ENCODE data around the gene CPLX1.

The CPLX1 gene

GRCh38 chr4:832536-832935 is 6.6 kb upstream of the CPLX1 start:
- no peak for DNase-seq (ENCODE audit: low read depth, low spot score)

DNA sequence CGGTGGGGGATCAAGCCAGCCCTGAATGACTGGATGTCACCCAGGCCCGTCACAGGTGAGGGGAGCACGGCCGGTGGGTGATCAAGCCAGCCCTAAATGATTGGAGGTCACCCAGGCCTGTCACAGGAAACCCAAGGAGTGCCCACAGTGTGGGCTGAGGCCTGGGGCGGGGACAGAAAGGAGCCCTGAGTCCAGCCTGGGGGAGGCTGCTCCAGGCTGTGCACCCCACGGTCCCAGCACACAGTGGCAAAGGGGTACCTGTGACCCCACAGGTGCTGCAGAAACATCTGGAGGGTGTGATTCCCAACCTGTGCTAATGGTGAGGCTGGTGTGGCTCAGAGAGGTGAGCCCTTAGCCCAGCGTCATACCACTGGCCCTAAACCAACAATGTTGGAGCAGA is 6.2 kb upstream of the CPLX1 start:
- no peak for DNase-seq (ENCODE audit: low read depth, low spot score)

DNA sequence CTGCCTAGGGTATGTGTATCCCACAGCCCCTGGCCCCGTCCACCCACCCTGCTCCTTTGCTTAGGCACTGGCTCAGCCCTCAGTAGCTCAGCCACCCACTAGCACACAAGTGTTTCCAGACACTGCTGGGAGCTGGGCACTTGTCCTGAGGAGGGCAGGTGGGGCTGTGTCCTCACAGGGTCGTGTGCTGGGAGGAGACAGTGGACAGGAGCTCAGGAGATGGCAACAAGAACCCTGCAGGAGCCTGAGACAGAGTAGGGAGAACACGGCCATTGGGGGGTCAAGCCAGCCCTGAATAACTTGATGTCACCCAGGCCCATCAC is 5.5 kb upstream of the CPLX1 start:
- DNase-seq (ENCODE audit: low read depth, low spot score) = no peak

DNA sequence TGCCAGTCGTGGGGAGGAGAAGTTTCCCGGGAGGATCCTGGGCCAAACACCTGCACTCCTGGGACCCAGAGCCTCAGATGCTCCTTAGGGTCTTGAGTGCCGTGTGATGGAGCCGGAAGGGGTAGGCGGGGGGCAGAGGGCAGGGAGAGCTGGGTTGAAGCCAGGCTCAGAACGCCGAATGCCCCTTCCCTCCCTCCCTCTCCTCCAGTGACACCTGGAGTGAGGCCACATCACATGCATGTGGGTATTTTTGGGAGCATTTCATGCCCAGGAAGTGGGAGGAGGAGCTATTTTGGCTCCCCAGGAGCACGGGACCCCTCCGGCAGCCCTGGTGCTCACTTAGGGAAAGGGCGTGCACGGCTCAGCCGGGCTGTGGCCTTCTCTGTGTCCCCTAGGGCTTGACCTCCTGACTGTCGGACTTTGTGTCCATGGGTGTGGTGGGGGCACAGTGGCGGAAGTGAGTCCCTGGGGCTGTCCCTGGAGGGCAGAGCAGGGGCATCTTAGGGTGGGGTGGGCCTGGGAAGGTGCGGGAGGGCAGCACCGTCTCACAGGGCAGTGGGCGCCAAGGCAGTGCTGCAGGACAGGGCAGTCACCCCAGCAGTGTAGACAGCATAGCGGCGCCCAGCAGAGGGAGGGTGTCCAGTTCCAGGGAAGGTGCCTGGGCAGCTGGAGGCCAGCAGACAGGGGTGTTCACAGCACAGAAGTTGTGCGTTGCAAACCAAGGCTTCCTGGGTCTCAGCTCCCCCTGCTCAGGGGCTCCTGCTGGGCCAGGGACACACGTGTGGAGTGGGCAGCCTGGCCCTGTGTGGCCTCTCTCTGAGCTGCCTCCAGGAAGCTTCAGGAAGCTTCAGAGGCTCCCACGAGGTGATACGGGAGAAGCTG is 4.9 kb upstream of the CPLX1 start:
- no peak for DNase-seq (ENCODE audit: low read depth, low spot score)

DNA sequence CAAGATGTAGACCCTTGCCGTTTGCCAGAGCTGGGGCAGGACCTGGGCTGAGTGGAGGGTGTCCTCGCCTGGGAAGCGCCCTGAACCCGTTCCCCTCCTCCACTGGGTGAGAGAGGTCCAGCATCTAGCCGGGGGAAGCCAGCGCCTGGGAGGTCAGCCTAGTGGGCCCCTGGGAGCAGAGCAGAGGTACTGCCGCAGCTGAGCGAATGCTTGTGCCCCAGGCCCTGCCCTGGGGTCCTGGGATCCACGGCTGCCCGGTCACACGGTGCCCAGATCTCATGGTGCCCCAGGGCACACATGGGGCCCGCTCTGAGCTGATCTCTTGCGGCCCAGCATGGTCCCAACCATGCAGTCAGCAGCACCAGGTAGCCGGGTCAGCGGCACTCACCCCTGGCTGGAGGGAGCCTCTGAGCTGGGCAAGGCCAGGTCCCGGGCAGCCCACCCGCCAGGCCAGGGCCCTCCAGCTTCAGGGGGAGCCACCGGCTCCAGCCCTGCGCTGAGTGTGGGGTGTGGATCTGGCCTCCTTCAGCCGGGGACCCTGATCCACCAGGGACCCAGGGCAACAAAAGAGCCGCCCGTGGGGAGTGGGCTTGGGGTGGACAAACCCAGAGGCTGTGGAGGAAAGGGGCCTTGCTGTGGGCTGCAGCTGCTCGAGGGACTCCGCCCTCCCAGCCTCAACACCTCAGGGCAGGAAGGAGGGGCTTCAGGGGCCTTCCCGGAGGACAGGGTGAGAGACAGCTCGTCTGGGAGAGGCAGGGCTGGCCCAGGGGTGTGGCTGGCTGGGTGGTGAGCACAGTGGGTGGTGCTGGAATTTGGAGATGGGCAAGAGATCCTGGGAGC is 4.1 kb upstream of the CPLX1 start:
- DNase-seq (ENCODE audit: low read depth, low spot score) = no peak

GRCh38 chr4:829291-829690 is 3.4 kb upstream of the CPLX1 start:
- no peak for DNase-seq (ENCODE audit: low read depth, low spot score)

DNA sequence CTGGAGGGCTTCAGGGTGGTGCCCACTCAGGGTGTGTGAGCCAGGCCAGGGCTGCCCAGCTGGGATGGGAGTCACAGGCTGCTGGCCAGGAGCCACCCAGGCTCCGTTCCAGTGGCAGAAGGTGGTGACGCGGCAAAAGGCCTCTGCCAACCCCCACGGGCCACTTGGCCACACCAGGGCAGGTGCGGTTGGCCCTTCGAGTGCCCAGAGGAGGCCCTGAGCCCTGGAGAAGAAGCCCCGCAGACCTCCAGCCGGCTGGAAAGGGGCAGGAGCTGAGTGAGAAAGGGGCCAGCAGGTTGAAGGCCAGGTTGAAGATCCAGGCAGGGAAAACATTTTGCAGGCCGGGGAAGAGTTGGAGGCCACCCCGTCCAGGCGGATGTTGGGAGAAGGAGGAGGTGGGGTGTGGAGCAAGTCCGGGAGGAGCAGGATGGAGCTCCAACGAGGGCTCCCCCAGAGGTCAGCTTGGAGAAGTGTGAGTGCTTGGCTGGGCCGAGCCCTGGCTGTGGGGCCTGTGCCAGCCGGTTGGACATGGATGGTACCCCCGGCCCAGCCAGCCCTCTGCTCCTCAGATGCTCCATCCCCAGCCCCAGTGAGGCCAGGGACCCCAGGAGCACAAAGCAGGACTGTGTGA is 2.8 kb upstream of the CPLX1 start:
- no peak for DNase-seq (ENCODE audit: low read depth, low spot score)

GRCh38 chr4:827209-828081 is 1.5 kb upstream of the CPLX1 start:
- DNase-seq (ENCODE audit: low read depth, low spot score) = no peak

GRCh38 chr4:826508-827208 is 729 bp upstream of the CPLX1 start:
- DNase-seq (ENCODE audit: low read depth, low spot score) = no peak

DNA sequence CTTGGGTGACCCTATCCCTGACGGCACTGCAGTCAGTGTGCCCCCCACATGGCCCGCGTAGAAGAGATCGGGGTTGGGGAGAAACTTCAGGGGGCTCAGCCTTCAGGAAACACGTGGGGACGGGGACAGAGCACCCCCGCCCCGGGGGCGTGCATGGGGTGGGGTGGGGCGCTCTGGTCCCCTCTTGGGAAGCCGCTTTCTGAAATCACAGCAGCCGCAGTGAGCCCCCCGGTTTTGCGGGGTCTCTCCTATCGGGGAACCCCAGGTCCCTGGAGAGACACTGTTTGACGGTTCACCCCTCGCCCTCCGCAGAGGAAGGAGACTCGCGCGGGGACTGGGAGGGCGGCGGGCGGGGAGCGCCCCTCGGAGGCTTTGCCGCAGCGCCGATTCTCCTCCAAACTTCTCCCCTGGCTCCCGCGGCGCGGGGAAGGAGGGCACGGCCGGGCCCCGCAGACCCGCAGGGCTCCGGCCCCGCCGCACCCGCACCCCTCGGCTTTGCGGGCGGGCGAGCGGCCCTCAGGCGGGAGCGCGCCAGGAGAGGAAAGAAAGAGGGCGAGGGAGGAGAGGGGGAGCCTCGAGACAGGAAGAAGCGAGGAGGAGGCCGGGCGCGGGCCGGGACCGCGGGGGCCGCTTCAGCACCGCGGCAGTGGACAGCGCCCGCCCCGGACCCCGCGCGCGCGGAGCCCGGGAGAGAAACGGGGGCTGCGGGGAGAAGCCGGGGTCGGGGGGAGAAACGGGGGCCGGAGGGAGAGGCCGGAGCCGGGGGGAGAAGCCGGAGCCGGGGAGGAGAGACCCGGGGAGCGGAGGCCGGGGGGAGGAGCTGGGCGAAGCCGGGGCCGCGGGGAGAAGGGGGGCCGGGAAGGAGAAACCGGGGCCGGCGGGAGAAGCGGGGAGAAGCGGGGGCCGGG is 612 bp downstream of the CPLX1 start:
- DNase-seq (ENCODE audit: low read depth, low spot score) = no peak

- DNase-seq (ENCODE audit: low read depth, low spot score) = no peak
Observed at GRCh38 chr4:824461-825062, 1.4 kb downstream of the CPLX1 start.

DNA sequence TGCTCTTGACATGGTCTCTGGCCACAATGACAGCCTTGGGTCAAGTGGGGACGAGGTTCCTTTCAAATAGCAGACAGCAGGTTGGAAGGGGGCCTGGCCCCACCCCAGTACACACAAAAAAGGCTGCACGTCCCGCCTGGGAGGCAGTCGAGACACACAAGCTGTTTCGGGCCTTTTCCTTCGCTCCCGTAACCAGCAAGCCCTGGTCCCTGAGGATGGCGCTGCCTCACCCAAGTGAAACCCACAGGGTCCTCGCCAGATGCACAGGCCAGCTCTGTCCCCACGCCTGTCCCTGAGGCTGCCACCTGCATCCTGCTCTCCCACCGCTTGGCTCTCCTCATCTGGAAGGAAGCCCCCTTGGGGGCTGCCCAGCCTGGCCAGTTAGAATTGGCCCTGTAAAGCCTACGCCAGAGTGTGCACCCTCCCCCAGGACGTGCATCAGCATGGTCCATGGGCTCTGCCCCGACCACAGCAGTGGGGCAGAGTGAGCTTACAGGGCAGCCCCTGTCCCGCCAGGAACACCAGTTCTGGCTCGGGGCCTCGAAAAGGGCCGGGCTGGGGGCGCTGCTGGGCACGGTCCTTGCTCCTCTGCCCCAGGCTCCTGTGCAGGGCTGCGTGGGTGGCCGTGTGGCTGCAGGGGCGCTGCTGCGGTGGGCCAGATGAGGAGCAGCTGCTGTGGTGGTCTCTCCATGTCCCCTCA is 2.0 kb downstream of the CPLX1 start:
- DNase-seq (ENCODE audit: low read depth, low spot score) = no peak

DNA sequence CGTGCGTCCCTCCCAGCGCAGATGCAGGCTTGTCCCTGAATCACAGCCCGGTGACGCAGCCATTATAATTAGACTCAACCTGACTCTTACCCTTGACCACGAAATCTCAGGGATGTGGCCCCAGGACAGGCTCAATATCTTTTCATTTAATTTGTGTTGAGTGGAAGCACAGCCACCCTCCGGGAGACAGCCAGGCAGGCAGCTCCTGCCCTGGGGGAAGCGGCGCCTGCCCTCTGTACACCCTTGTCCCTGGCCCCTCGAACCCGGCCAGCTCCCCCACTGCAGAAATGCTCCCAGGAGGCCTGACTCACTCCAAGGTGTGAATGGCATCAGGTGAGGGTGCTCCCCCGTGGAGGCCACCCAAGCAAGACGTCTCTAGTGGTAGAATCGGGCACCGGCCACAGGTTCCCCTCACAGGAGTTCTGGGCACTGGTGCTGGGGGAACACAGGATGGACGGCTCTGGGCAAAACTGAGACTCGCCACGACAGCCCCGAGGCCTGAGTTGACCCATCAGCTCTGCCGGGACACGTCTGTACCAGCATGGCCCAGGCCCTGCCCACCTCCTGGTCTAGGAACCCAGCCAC is 2.7 kb downstream of the CPLX1 start:
- DNase-seq (ENCODE audit: low read depth, low spot score) = no peak

DNA sequence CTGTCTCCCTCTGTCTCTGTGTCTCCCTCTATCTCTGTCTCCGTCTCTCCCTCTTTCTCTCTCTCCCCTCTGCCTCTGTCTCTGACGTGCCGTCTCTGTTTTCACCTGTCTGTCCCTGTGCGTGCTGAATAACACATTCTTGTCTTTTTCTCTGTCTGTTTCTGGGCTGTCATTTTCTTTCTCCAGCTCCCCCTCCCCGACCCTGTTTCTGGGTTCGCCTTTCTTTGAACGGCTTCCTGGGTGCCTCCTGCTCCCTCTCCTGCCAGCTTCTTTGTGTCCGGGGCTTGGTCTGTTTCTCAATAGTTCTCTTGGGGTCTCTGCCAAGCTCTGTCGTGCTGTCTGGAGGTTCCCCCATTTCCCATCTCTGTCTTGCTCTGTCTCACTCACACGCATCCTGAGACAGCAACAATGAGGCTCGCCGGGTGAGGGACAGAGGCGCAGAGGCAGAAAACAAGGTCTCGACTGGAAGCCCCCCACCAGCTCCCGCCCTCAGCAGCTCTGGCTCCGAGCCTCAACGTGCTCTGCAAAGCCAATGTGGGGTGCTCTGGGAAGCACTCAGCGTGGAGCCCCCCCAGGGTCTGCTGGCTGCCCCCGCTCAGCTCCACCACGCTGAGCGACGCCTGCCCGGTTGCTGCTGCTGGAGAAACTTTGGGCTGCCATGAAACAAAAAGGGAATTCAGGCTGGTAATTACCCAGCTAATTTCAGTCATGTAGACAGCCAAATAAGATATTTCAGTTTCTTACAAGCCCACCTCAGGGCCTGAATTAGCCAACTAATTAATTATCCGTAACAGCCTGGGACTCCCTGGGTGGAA is 3.4 kb downstream of the CPLX1 start:
- no peak for DNase-seq (ENCODE audit: low read depth, low spot score)

DNA sequence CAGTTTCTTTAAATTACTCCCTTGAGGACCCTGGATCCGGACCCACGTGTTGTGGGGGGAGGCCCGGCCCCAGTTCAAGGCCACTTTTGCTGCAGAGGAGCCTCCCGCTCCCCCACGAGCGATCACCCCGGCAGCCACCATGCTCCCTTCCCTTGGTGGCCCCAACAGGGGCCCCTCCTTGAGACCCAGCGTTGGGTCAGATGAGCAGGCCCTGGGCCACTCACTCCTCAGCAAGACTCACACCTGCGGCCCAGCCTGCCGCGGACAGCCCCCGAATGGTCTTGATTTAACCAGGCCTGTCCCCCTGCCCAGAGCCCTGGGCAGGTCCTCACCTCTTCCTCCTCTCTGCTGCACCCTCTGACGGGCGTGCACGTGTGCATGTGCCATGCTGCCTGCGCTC is 4.3 kb downstream of the CPLX1 start:
- DNase-seq (ENCODE audit: low read depth, low spot score) = no peak

- no peak for DNase-seq (ENCODE audit: low read depth, low spot score)
Observed at GRCh38 chr4:821181-821591, 4.7 kb downstream of the CPLX1 start.

Measured in ELF-1 (cell line).